Mesenchymal stem cell (in vitro differentiated cells and primary cell): Measurements from ENCODE around the gene MYLK.
A peak's percentile ranks its signal among the peaks of the same experiment; 100 is the strongest.
"Not testable (repeated sequence)": the region's sequence is repeated elsewhere in the genome, so short reads cannot be mapped to it uniquely, and the experiment has no call there.

Source experiments
- DNase-seq: peaks from one replicate; pipeline ENCODE4 v3.0.0-alpha.2; 2013
- H2AFZ ChIP-seq: one replicate; pipeline ENCODE4 v1.6.1; 2013; ENCODE audit warnings: low read depth, mild to moderate bottlenecking, control low read depth, inconsistent platforms, low read length, moderate library complexity
- H2AK5ac ChIP-seq: 2 replicates; pipeline ENCODE4 v1.6.1; 2013; ENCODE audit warnings: low read length, moderate library complexity, mild to moderate bottlenecking, inconsistent platforms; ENCODE audit not compliant: severe bottlenecking
- H2BK120ac ChIP-seq: one replicate; pipeline ENCODE4 v1.6.1; 2013; ENCODE audit warnings: low read depth, mild to moderate bottlenecking, inconsistent platforms, low read length, moderate library complexity
- H2BK12ac ChIP-seq, 2 experiments: one replicate each; pipeline ENCODE4 v1.6.1; 2013; ENCODE audit warnings: inconsistent platforms in 2 of 2, low read length in 2 of 2, mild to moderate bottlenecking in 2 of 2, moderate library complexity in 2 of 2, control low read depth in 1 of 2
- H2BK15ac ChIP-seq: one replicate; pipeline ENCODE4 v1.6.1; 2013; ENCODE audit warnings: mild to moderate bottlenecking, low read depth, inconsistent platforms; ENCODE audit not compliant: poor library complexity, severe bottlenecking
- H2BK5ac ChIP-seq: 2 replicates; pipeline ENCODE4 v1.6.1; 2013; ENCODE audit warnings: low read depth, mild to moderate bottlenecking, low read length, control low read depth, inconsistent platforms; ENCODE audit not compliant: poor library complexity, severe bottlenecking
- H3K14ac ChIP-seq, 2 experiments: one replicate each; pipeline ENCODE4 v1.6.1; 2013; ENCODE audit warnings: inconsistent platforms in 2 of 2, low read length in 2 of 2, control low read depth in 1 of 2, mild to moderate bottlenecking in 1 of 2, moderate library complexity in 1 of 2
- H3K18ac ChIP-seq, 2 experiments: one replicate each; pipeline ENCODE4 v1.6.1; 2013; ENCODE audit warnings: inconsistent platforms in 2 of 2, low read length in 2 of 2, control low read depth in 1 of 2, low read depth in 1 of 2, mild to moderate bottlenecking in 1 of 2
- H3K23ac ChIP-seq, 2 experiments: one replicate each; pipeline ENCODE4 v1.6.1; 2013; ENCODE audit warnings: inconsistent platforms in 2 of 2, low read length in 2 of 2, mild to moderate bottlenecking in 2 of 2, moderate library complexity in 2 of 2, control low read depth in 1 of 2
- H3K27ac ChIP-seq: 2 replicates; pipeline ENCODE4 v1.5.1; 2013; ENCODE audit warnings: mild to moderate bottlenecking, moderate library complexity, low read length, control low read depth, inconsistent platforms; ENCODE audit not compliant: poor library complexity, severe bottlenecking
- H3K27me3 ChIP-seq, 2 experiments: 2 replicates each; pipeline versions ENCODE4 v1.6.1 to v1.7.0; 2013; ENCODE audit warnings: low read length in 2 of 2, mild to moderate bottlenecking in 2 of 2, moderate library complexity in 2 of 2, control low read depth in 1 of 2, inconsistent platforms in 1 of 2; ENCODE audit not compliant: control insufficient read depth in 1 of 2, insufficient read depth in 1 of 2
- H3K36me3 ChIP-seq, 2 experiments: 2 replicates each; pipeline versions ENCODE4 v1.6.1 to v1.7.0; 2013; ENCODE audit warnings: low read length in 2 of 2, control low read depth in 1 of 2, inconsistent platforms in 1 of 2, low read depth in 1 of 2, mild to moderate bottlenecking in 1 of 2; ENCODE audit not compliant: insufficient read depth in 2 of 2, control insufficient read depth in 1 of 2
- H3K4ac ChIP-seq, 2 experiments: one replicate each; pipeline ENCODE4 v1.6.1; 2013; ENCODE audit warnings: inconsistent platforms in 2 of 2, low read length in 2 of 2, mild to moderate bottlenecking in 2 of 2, moderate library complexity in 2 of 2, control low read depth in 1 of 2, low read depth in 1 of 2
- H3K4me1 ChIP-seq: 2 replicates; pipeline ENCODE4 v1.6.1; 2013; ENCODE audit warnings: low read depth, low read length, control low read depth; ENCODE audit not compliant: control insufficient read depth, insufficient read depth
- H3K4me2 ChIP-seq: 2 replicates; pipeline ENCODE4 v1.6.1; 2013; ENCODE audit warnings: low read length, mild to moderate bottlenecking, inconsistent platforms; ENCODE audit not compliant: poor library complexity, severe bottlenecking
- H3K4me3 ChIP-seq, 2 experiments: 2 replicates each; pipeline versions ENCODE4 v1.5.1 to v1.7.0; 2013; ENCODE audit warnings: low read length in 2 of 2, mild to moderate bottlenecking in 2 of 2, control low read depth in 1 of 2, low read depth in 1 of 2; ENCODE audit not compliant: insufficient read depth in 1 of 2
- H3K79me1 ChIP-seq: replicated peaks from 2 replicates; pipeline ENCODE4 v1.6.1; 2013; ENCODE audit warnings: mild to moderate bottlenecking, control low read depth, low read length, inconsistent platforms; ENCODE audit not compliant: poor library complexity, severe bottlenecking
- H3K9ac ChIP-seq: 2 replicates; pipeline ENCODE4 v1.7.0; 2013; ENCODE audit warnings: mild to moderate bottlenecking, low read length, moderate library complexity
- H3K9me3 ChIP-seq: 2 replicates; pipeline ENCODE4 v1.7.0; 2013; ENCODE audit warnings: mild to moderate bottlenecking, low read length; ENCODE audit not compliant: control insufficient read depth
- H4K8ac ChIP-seq: one replicate; pipeline ENCODE4 v1.6.1; 2013; ENCODE audit warnings: inconsistent platforms, mild to moderate bottlenecking, low read length, moderate library complexity
- H4K91ac ChIP-seq: one replicate; pipeline ENCODE4 v1.6.1; 2013; ENCODE audit warnings: mild to moderate bottlenecking, low read length, inconsistent platforms
- WGBS: methylation state at CpG from one replicate; pipeline ENCODE4 v1.1.7; 2013; ENCODE audit warnings: mixed read lengths; 5-methylcytosine and 5-hydroxymethylcytosine counted together

The MYLK gene

DNA sequence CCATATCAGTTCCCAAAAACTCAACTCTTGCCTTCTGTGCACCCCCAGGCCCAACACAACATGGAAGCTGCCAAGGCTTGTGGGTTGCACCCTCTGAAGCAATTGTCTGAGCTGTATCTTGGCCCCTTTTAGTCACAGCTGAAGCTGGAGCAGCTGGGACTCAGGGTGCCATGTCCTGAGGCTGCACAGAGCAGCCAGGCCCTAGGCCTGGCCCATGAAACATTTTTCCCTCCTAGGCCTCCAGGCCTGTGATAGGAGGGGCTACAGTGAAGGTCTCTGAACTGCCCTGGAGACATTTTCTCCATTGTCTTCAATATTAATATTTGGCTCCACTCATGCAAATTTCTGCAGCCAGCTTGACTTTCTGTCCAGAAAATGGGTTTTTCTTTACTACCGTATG lies 8.1 kb upstream of the MYLK start:
- Histone ChIP-seq H4K8ac (no peak overlapping the region), H4K91ac (no peak overlapping the region), H3K9ac (no peak overlapping the region), H3K4me1 (no peaks in the 10 kb centered on the region), H3K4me2 (no peak overlapping the region), H3K79me1 (no peaks in the 10 kb centered on the region), H3K4ac (no peak overlapping the region), H2BK15ac (no peak overlapping the region), H3K23ac (no peak overlapping the region), H2BK5ac (no peak overlapping the region), H2BK120ac (no peak overlapping the region), H2AK5ac (no peak overlapping the region), H2AFZ (no peak overlapping the region), H2BK12ac (no peak overlapping the region), H3K4me3 (no peak overlapping the region), H3K14ac (no peak overlapping the region), H3K27ac (no peak overlapping the region), H3K9me3 (no peaks in the 10 kb centered on the region), H3K27me3 (no peaks in the 10 kb centered on the region), H3K18ac (no peak overlapping the region), H3K36me3 (no peaks in the 10 kb centered on the region)
- WGBS, result 0% methylated on average over 1 of the region's 1 CpG
- DNase-seq, result no peak

DNA sequence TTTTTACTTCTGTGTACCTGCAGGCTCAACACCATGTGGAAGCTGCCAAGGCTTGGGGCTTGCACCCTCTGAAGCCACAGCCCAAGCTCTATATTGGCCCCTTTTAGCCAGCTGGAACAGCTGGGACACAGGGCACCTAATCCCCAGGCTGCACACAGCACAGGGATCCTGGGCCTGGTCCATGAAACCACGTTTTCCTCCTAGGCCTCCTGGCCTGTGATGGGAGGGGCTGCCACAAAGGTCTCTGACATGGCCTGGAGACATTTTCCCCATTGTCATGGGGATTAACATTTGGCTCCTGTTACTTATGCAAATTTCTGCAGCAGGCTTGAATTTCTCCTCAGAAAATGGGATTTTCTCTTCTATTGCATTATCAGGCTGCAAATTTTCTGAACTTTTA lies 6.9 kb upstream of the MYLK start:
- H3K14ac ChIP-seq, H3K36me3 ChIP-seq: not testable (repeated sequence)

DNA sequence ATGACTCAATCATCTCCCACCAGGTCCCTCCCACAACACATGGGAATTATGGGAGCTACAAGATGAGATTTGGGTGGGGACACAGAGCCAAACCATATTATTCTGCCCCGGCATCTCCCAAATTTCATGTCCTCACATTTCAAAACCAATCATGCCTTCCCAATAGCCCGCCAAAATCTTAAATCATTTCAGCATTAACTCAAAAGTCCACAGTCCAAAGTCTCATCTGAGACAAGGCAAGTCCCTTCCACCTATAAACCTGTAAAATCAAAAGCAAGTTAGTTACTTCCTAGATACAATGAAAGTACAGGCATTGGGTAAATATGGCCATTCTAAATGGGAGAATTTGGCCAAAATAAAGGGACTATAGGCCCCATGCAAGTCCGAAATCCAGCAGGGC lies 6.0 kb upstream of the MYLK start:
- DNase-seq, H2BK15ac ChIP-seq, H3K9ac ChIP-seq, H3K14ac ChIP-seq, H3K27me3 ChIP-seq, H3K79me1 ChIP-seq, H2BK5ac ChIP-seq, H3K4me2 ChIP-seq, H3K4ac ChIP-seq, H2AK5ac ChIP-seq, H2BK12ac ChIP-seq, H4K91ac ChIP-seq, H4K8ac ChIP-seq, H2BK120ac ChIP-seq, H3K9me3 ChIP-seq, H2AFZ ChIP-seq, H3K18ac ChIP-seq, H3K36me3 ChIP-seq, H3K23ac ChIP-seq, H3K27ac ChIP-seq, H3K4me3 ChIP-seq, H3K4me1 ChIP-seq: not testable (repeated sequence)
- 86% methylated on average over 2 of the region's 3 CpGs for WGBS

More for the DNA sequence above, 6.9 kb upstream of the MYLK start:
- not testable (repeated sequence) for H2BK5ac ChIP-seq, H2BK12ac ChIP-seq, H3K9me3 ChIP-seq, H3K27ac ChIP-seq, H3K4me2 ChIP-seq, H3K4me1 ChIP-seq, H4K8ac ChIP-seq, H4K91ac ChIP-seq, H2BK120ac ChIP-seq, H3K23ac ChIP-seq, H3K4me3 ChIP-seq, DNase-seq, H3K27me3 ChIP-seq, H3K4ac ChIP-seq, H2BK15ac ChIP-seq, H2AFZ ChIP-seq, H2AK5ac ChIP-seq, H3K9ac ChIP-seq, H3K18ac ChIP-seq, H3K79me1 ChIP-seq
- 31% methylated on average over 1 of the region's 1 CpG for WGBS

- no peak overlapping the region for H3K27ac ChIP-seq
- no peak overlapping the region for H4K8ac ChIP-seq
- peak overlapping the region in 1 of 2 experiments; percentile 80 for H3K4me3 ChIP-seq
- H3K4ac ChIP-seq, result no peak overlapping the region
- no peak overlapping the region for H2AK5ac ChIP-seq
- no peaks in the 10 kb centered on the region for H3K9me3 ChIP-seq
- H3K36me3 ChIP-seq, result peaks cover 0 to 7% of the 10 kb centered on the region in 2 experiments
- no peak overlapping the region for H3K23ac ChIP-seq
- H3K14ac ChIP-seq, result no peak overlapping the region
- H3K9ac ChIP-seq, result no peak overlapping the region
- H4K91ac ChIP-seq, result no peak overlapping the region
- H2BK5ac ChIP-seq, result no peak overlapping the region
- no peak overlapping the region for H2BK15ac ChIP-seq
- no peak overlapping the region for H3K18ac ChIP-seq
- peak overlapping the region; percentile 72 for H3K4me2 ChIP-seq
- H3K4me1 ChIP-seq, result peaks cover 19% of the 10 kb centered on the region
- no peaks in the 10 kb centered on the region for H3K79me1 ChIP-seq
- no peak overlapping the region for H2BK12ac ChIP-seq
- no peak for DNase-seq
- H2BK120ac ChIP-seq, result no peak overlapping the region
- H2AFZ ChIP-seq, result no peak overlapping the region
- H3K27me3 ChIP-seq, result no peaks in the 10 kb centered on the region
These were observed 861 bp upstream of the MYLK start for GRCh38 chr3:123884993-123885392.
